Stimulated activated CD8-positive, alpha-beta memory T cell treated with anti-CD3 and anti-CD28 coated beads, Interleukin-12 subunit alpha, Interleukin-12 subunit beta, amount 100 ng/mL, for 1 hour (primary cell): Measurements from ENCODE around the gene CST7.
"Not testable (repeated sequence)": the region's sequence is repeated elsewhere in the genome, so short reads cannot be mapped to it uniquely, and the experiment has no call there.

Experiments used
- DNase-seq: peaks from one replicate; pipeline ENCODE4 v3.0.0-alpha.2; 2020; ENCODE audit warnings: low read depth

The CST7 gene

DNA sequence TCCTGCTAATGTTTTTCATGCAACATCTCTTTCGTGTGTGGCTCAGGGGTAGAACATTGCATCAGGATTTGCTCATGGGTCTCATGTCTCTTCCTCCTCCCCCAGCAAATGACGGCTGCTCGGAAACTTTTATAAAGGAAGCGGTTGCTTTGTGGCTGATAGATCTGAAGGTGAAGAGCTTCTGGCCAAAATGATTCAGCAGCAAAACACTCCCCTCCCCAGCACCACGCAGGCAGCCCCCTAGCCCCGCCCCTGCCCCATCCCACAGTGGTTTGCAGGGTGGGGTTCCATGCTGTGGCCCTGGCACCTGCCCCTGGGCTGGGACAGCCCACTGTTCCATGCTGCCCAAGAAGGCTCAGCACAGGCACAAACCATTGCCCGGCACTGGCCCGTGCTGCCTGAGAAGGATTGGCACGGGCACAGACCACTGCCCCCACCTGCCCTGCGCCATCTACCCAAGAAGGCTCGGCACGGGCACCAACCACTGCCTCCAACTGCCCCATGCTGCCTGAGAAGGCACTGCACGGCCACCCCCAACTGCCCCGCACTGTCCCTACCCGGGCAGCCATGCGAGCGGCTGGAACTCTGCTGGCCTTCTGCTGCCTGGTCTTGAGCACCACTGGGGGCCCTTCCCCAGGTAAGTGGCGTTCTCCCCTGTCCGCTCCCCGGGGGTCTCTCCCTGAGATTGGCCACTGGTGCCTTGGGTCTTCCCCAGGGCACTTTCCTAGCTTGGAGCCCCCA lies at the start of gene CST7:
TSS of gene CST7 (plus strand) at position 331 of the 741 bp plus-strand sequence. CDS start at position 568, 237 bp downstream.
- DNase-seq, result peak; percentile 84

- DNase-seq, result no peak
Measured at GRCh38 chr20:24906806-24907205, 42.3 kb upstream of the CST7 start.

DNA sequence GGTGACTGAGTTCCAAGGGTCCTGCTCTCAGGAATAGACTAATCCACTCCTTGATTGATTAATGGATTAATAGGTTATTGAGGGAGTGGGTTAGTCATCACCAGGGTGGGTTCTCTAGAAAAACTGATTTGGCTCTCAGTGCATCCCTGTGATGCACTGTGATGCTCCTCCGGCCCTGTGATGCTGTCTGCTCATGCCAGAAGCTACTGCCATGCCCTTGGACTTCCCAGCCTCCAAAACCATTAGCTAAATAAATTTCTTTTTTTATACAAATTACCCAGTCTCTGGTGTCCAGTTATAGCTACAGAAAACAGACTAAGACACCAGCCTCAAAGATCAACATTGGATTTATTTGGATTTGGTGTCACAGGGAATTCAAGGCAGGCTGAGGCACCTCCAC lies 40.4 kb upstream of the CST7 start:
- DNase-seq, result no peak

DNA sequence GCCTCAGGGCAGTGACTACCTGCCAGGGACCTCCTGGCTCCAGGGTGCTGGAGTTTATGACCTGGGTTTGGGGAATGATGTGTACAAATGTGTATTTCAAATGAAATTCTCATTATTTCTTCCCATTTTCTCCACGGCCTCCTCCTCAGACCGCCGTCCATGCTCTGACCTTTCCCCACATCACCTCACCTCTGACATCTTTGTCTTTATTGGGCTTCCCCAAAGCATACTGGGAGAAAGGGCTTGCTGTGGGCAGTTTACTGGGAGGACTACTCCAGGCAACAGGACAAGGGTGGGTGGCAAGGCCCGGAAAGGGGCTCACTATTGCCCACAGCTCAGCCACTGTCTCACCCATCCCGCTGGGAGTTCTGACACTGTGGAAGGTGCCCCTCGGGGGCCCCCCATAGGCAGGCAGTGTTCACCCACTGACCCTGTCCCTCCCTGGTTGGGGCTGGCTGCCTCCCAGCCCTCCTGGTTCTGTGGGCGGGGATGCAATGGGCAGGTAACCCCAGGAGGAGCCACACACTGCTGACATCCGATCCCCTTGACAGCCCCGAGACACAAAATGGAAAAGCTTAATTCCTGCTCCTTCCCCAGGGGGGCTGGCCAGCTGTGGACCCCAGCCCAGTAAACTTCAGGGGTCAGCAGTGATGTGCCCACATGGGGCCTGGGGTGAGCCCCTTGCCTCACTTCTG lies 39.8 kb upstream of the CST7 start:
- no peak for DNase-seq

DNA sequence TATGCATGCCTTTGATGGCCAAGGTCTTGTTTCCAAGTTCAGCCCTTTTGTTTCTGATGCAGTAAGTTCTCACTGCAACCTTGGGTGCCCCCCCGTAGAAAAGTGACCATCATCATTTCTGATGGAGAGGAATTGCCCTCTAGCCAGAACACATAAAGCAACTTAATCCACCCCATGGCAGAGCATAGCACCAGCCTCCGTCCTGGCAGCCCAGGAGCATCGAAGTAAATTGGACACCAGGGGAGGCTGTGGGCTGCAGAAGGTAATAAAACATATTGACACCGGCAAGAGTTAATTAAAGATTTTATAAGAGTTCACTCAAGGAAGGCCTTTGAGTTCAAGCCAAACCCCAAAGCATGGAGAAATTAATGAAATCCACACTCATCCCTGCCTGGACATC lies 39.2 kb upstream of the CST7 start:
- DNase-seq, result no peak

- DNase-seq, result no peak
Measured at GRCh38 chr20:24910461-24910860, 38.6 kb upstream of the CST7 start.

- no peak for DNase-seq
Measured at GRCh38 chr20:24911461-24911860, 37.6 kb upstream of the CST7 start.

- DNase-seq, result no peak
Measured at GRCh38 chr20:24912397-24913075, 36.5 kb upstream of the CST7 start.

DNA sequence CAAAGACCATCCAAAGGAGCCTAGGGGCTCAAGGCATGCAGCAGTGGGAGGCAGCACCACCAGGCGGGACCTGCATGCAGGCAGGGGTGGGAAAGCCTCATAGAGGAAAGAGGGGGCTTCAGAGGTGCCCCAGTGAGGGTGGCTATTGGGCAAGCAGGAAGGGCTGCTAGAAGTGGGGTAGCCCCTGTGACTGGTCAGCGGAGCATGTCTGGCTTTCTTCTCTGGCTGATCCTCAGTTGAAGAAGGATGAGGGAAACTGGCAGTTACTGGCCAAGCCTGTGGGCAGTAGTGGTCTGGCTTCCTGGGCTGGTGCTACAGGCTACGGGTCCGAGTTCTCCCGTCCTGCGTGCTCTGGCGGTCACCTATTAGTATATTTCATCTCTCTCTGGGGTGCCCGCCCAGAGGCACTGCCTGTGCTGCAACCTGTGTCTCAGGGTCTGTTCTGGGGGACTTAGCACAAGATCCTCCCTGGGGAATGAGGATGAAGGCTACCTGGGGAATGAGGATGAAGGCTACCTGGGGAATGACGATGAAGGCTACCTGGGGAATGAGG lies 35.9 kb upstream of the CST7 start:
- no peak for DNase-seq

- no peak for DNase-seq
Measured at GRCh38 chr20:24914388-24915241, 34.5 kb upstream of the CST7 start.

- DNase-seq, result no peak
Measured at GRCh38 chr20:24915440-24915839, 33.6 kb upstream of the CST7 start.

DNA sequence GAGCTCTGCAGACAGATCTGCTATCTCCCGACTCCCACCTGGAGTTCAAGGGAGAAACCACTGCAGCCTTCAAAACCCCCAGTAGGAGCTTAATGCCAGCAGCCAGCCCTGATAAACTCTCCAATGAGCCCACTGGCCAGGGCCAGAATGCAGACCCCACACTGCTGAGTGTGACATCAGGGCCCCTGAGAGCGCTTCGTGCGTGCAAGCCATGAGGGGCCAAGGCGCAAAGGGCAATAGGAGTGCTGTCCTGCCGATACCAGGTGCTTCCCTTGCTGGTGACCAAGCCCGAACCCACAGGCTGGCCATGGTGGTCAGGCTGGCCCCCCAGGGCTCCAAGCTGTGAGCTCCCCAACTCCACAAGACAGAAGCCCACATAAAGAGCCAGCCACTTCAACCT lies 33.2 kb upstream of the CST7 start:
- no peak for DNase-seq

DNA sequence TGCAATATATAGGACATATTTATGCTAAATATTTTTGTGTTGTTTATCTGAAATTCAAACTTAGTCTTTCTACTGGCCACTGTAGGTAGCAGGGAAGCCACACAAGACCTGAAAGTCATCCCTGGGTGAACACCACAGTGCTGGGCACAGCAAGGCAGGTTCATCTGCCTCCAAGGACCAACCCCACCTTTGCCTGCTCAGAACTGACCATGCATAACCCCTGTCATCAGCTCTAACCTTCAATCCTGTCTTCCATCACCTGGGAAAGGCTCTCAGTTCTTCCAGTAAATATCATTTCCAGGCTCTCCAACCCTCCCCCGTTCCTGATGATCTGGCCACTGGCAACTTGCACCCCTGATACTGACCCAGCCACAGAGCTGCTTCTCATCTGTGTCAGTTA lies 32.7 kb upstream of the CST7 start:
- no peak for DNase-seq

GRCh38 chr20:24917056-24917455 lies 32.0 kb upstream of the CST7 start:
- DNase-seq, result no peak

DNA sequence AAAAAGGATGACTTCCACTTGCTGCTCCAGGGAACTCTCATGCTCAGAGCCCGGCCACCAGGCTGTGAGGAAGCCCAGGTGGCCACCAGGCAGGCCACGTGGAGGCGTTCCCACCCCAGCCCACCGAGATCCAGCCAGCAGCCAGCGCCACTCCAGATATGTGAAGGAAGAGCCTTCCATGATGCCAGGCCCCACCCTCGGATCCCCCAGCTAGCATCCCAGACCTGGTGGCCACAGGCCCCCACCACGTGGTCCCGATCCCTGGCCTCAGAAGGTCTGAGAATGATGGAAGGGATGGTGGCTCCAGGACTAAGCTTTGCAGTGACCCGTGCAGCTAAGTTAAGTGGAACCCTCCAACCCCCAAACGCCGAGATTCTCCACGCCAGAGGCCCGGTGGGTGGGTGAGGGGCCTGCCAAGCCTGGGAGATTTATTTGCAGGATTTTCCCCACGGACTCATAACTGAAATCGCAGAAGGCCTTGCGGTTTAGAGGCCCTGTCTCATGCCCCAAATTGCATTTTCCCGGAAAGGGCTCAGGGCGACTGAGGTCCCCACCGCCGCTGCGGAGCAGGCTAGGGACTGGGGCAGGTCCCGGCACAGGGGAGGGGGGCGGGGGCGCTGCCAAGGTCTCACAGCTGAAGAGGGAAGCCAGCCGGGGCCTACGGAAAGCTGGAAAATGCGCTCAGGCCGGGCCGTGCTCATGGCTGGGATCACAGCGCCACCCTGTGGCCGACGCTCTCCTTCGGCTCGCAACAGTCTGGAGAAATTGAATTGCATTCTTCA lies 31.1 kb upstream of the CST7 start:
- DNase-seq, result peak; percentile 16

DNA sequence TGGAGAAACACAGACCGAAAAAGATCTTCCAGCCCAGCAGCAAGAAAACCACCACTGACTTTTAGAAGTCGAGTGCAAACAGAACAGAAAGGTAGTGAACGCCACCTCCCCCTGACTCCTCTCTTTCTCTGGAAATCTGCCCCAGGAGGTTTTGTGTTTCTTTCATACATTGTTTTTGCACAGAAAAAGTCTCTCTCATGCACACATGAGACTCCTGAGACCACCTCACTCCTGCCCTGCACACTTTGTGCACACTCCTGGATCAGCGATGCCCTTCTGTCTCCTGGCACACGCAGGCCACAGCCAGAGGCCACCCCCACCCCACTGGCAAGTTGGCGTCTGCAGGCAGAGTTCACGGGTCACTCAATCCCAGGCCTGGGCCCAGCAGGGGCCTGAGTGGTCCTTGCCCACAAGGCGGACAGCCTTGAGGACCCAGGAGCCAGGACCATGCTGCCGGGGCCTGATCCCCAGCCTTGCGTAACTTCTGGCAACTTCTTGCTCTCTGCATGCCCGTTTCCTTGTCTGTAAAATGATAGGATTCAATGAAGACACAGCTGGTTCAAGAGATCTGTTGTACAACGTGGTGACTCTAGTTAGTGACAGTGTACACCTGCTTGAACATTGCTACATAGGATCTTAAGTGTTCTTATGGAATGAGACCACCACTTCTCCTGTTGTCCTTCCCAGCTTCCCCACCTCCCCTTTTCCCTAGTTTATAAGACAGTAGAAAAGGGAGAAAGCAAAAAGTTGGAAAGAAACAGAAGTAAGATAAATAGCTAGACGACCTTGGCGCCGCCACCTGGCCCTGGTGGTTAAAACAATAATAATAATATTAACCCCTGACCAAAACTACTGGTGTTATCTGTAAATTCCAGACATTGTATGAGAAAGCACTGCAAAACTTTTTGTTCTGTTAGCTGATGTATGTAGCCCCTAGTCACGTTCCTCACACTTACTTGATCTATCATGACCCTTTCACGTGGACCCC lies 30.2 kb upstream of the CST7 start:
- DNase-seq, result no peak

- not testable (repeated sequence) for DNase-seq
Measured at GRCh38 chr20:24919665-24920064, 29.4 kb upstream of the CST7 start.

DNA sequence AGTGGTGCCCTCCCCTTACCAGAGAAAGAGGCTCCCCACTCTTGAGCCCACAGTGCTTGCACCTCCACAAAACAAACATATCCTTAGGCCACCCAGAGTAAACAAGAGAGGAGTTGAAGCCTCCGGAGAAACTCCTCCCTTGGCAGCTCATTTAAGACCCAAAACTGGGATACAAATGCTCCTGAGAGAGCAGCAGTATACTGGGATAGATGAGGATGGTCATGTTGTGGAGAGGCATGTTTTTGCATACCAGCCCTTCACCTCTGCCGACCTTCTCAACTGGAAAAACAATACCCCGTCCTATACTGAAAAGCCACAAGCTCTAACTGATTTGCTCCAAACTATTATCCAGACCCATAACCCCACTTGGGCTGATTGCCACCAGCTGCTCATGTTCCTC lies 28.4 kb upstream of the CST7 start:
- DNase-seq, result not testable (repeated sequence)

DNA sequence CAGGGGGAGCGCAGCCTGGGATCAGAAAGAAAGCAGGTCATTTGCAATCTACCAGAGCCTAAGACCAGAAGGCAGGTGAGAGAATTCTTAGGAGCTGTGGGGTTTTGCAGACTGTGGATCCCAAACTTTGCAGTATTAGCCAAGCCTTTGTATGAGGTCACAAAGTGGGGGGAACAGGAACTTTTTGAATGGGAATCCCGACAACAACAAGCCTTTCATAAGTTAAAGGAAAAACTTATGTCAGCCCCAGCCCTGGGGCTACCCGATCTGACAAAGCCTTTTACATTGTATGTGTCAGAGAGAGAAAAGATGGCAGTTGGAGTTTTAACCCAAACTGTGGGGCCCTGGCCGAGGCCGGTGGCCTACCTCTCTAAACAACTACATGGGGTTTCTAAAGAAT lies 19.8 kb upstream of the CST7 start:
- not testable (repeated sequence) for DNase-seq
